Motor neuron (in vitro differentiated cells): ENCODE data around the gene CHD8. TPM values are rescaled to one million over a fixed set of nuclear protein-coding genes. Genes with fewer than 3 reads are reported as not detected.
A peak's percentile ranks its signal among the peaks of the same experiment; 100 is the strongest.

Experiments
- ATAC-seq, 8 experiments: fragments of 200-7000 bp; cut with Tn5 transposase; replicated peaks in 6 of 8; 2 replicates each; pipeline ENCODE4 v1.8.0; 2021; ENCODE audit warnings: mild to moderate bottlenecking in 8 of 8, moderate library complexity in 8 of 8
- H3K27ac ChIP-seq, 2 donors: fragments of 250-450 bp; sonication (Bioruptor Pico); 2 replicates each; pipeline ENCODE4 v1.9.0; 2021; ENCODE audit warnings: antibody characterized with exemption in 2 of 2, mild to moderate bottlenecking in 2 of 2, moderate library complexity in 1 of 2
- H3K4me1 ChIP-seq, 2 donors: fragments of 250-450 bp; sonication (Bioruptor Pico); replicated peaks in 1 of 2; 2 replicates each; pipeline ENCODE4 v1.6.1; 2021; ENCODE audit warnings: antibody characterized with exemption in 2 of 2, mild to moderate bottlenecking in 2 of 2, moderate library complexity in 1 of 2
- H3K4me3 ChIP-seq, 5 donors: fragments of 250-450 bp; sonication (Bioruptor Pico); 2 replicates each; pipeline ENCODE4 v1.9.0; 2021; ENCODE audit warnings: antibody characterized with exemption in 5 of 5, mild to moderate bottlenecking in 5 of 5, moderate library complexity in 4 of 5
- WGBS, 10 experiments: fragments of 450-650 bp; shearing (Covaris generic); methylation state at CpG; one replicate each; pipeline ENCODE4 v1.0.0; 2022; 5-methylcytosine and 5-hydroxymethylcytosine counted together
- in situ Hi-C, 9 experiments: fragments of 400-800 bp; cut with MboI; loops; one replicate each; pipeline ENCODE4 v1.15.0; 2021; ENCODE audit warnings: low sequenced_read_pairs in 9 of 9, low pct_unique_long_range_greater_than_20kb in 2 of 9; ENCODE audit not compliant: unreplicated experiment in 9 of 9
- total RNA-seq, 8 experiments: library from RNA; unstranded; fragments of 300-600 nt; gene quantifications; 2 replicates each; pipeline versions ENCODE4 v1.2.3 to v1.2.4, GENCODE V29; 2022

Gene CHD8
- total RNA-seq, 8 experiments from 2014 or later: 48.7 to 114 (median 81.1) TPM

- in situ Hi-C loops: no loop called here
- WGBS, 10 experiments: 75 to 100% (median 90%) methylated on average over 1 to 3 of the region's 5 CpGs; no CpG with 5 or more reads in 5 of the 10 experiments
- Histone ChIP-seq H3K4me3 (no peak overlapping the region), H3K4me1 (no peaks in the 10 kb centered on the region), H3K27ac (no peak overlapping the region)
- ATAC-seq: no peak
Measured at GRCh38 chr14:21419528-21419927, 36.4 kb downstream of the CHD8 start.

- in situ Hi-C loops: no loop called here
- WGBS, 10 experiments: 50 to 100% (median 94%) methylated on average over 2 to 4 of the region's 4 CpGs; no CpG with 5 or more reads in 1 of the 10 experiments
- H3K4me3 ChIP-seq: no peak overlapping the region
- no peaks in the 10 kb centered on the region for H3K4me1 ChIP-seq
- no peak overlapping the region for H3K27ac ChIP-seq
- no peak for ATAC-seq
Measured at GRCh38 chr14:21415329-21415728, 40.6 kb downstream of the CHD8 start.

DNA sequence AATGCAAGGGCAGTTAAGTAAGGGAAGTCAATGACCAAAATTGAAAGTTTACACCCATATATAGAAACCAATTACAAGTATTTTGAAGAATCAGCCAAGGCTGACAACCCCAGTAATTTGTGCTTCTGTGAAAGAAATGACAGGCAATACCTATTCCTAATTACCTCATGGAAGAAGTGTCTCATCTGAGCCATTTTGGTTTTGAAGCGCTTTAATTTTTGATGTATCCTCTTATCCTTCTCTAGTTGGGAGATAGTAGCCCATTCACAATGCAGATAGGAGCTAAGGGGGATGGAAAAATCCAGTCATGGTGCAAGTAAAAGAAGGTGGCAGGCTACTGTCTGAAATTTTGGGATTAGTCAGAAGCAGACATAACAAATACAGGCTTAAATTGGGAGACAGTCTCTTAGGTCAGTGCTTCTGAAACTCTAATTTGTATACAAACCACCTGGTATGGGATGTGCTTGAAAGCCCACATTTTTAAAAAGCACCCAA, 41.7 kb downstream of the CHD8 start:
- WGBS, 10 experiments: 93 to 100% (median 100%) methylated on average over 1 of the region's 1 CpG; no CpG with 5 or more reads in 4 of the 10 experiments
- H3K4me1 ChIP-seq: no peaks in the 10 kb centered on the region
- in situ Hi-C loops: no loop called here
- H3K27ac ChIP-seq: no peak overlapping the region
- no peak overlapping the region for H3K4me3 ChIP-seq
- no peak for ATAC-seq

DNA sequence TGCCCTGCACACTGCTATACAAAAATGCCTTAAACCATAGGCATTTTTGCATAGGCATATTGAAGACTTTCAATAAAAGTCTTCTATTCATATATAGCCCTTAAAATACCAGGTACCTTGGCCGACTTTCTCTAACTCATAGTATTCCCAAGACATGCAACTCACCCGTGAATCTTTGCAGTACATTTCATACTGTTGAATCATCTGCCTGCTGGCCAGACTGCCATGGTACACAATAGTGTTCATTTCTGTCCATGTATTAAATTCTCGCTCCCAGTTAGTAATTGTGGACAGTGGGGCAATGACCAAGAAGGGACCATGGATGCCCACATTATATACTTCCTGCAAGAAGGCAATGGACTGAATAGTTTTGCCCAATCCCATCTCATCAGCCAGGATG, 47.8 kb downstream of the CHD8 start:
- Histone ChIP-seq H3K27ac (no peak overlapping the region), H3K4me3 (no peak overlapping the region), H3K4me1 (no peaks in the 10 kb centered on the region)
- no peak for ATAC-seq
- in situ Hi-C loops: no loop called here
- WGBS, 10 experiments: 29 to 100% (median 83%) methylated on average over 1 to 3 of the region's 3 CpGs; no CpG with 5 or more reads in 2 of the 10 experiments

DNA sequence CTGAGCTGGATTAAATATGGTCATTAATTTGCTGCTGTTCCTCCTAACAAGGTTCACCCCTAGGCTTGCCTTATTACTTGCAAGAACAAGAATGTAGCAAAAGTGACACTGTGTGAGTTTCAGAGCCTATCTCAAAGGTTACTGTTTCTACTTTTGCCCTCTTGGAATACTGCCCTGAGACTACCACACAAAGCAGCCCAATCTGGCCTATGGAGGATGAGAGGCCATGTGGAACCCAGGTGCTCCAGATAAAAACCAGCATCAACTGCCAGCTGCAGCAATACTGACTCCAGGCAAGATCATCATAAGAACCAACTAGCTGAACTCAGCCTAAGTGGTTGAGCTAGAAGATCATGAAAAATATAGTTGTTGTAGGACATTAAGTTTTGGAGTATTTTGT, 49.7 kb downstream of the CHD8 start:
- Histone ChIP-seq H3K27ac (no peak overlapping the region), H3K4me3 (no peak overlapping the region), H3K4me1 (no peaks in the 10 kb centered on the region)
- ATAC-seq: no peak
- in situ Hi-C loops: no loop called here

DNA sequence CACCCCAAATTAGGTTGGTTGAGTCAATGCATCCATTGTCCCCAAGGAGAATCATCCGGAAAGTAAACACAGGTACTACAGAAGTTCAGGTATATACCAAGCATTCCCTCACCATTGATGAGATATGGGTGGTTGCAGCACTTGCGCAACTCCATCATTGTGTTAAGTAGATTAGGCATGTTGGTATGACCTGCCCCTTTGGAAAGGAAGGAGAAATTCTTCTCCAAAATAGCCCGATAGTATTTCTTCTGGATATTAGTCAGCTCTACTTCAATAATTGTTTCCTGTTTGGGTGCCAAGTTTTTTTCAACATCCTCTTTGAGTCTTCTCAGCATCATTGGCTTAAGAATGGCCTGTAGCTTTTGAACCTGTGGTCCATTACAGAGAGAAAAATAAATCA, 50.8 kb downstream of the CHD8 start:
- WGBS, 10 experiments: 14 to 100% (median 100%) methylated on average over 1 to 3 of the region's 3 CpGs; no CpG with 5 or more reads in 1 of the 10 experiments
- Histone ChIP-seq H3K4me1 (no peaks in the 10 kb centered on the region), H3K4me3 (no peak overlapping the region), H3K27ac (no peak overlapping the region)
- in situ Hi-C loops: no loop called here
- ATAC-seq: no peak

- no peaks in the 10 kb centered on the region for H3K4me1 ChIP-seq
- H3K27ac ChIP-seq: no peak overlapping the region
- no peak overlapping the region for H3K4me3 ChIP-seq
- ATAC-seq: no peak
- 89 to 100% (median 95%) methylated on average over 1 to 5 of the region's 5 CpGs; no CpG with 5 or more reads in 1 of the 10 experiments for WGBS, 10 experiments
- in situ Hi-C loops: no loop called here
Measured at GRCh38 chr14:21399311-21399870, 56.5 kb downstream of the CHD8 start.

GRCh38 chr14:21398901-21399300, 57.0 kb downstream of the CHD8 start:
- 60 to 100% (median 91%) methylated on average over 1 to 4 of the region's 4 CpGs; no CpG with 5 or more reads in 3 of the 10 experiments for WGBS, 10 experiments
- Histone ChIP-seq H3K4me3 (no peak overlapping the region), H3K4me1 (no peaks in the 10 kb centered on the region), H3K27ac (no peak overlapping the region)
- no peak for ATAC-seq
- in situ Hi-C loops: no loop called here

- 0 to 100% (median 0%) methylated on average over 1 of the region's 1 CpG for WGBS, 10 experiments
- no peak overlapping the region for H3K4me3 ChIP-seq
- H3K27ac ChIP-seq: no peak overlapping the region
- in situ Hi-C loops: no loop called here
- no peak for ATAC-seq
- H3K4me1 ChIP-seq: no peaks in the 10 kb centered on the region
Measured at GRCh38 chr14:21395450-21395849, 60.5 kb downstream of the CHD8 start.

DNA sequence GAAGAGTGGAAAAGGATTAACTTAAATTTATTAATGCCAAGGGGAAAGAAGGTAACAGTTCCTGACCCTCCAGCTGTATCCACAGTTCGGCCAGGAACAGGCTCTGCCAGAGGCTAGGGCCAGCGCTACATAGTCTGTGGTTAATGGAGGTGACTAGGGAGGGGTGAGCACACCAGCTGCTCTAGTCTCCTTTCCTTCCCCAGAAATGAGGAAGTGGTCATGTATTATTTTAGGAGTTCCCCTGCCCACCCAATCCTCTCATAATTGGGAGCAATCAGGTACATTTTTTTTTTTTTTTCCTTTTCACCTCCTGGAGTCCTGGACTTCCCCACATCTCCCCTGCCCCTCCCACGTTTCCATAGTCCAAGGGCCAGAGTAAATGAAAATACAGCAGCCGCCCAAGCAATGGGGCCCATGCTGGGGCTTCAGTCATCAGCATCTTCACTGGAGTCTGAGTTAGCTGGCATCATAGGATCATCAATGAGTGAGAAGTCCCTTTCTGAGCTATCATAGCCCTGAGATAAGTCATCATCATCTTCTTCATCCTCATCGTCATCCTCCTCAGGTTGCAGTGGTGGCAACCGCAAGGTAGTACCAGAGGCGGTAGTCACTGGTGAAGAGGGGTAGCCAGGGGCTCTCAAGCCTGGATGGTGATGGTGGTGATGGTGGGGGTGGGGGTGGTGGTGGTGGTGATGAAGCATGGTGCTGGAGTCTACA, 70.6 kb downstream of the CHD8 start:
- Histone ChIP-seq H3K4me1 (peaks cover 3 to 18% of the 10 kb centered on the region in 2 donors), H3K4me3 (no peak overlapping the region), H3K27ac (no peak overlapping the region)
- 20 to 100% (median 97%) methylated on average over 1 to 4 of the region's 7 CpGs; no CpG with 5 or more reads in 2 of the 10 experiments for WGBS, 10 experiments
- in situ Hi-C loops: no loop called here
- ATAC-seq: no peak

GRCh38 chr14:21384494-21384851, 71.5 kb downstream of the CHD8 start:
- no peak for ATAC-seq

GRCh38 chr14:21383848-21384493, 72.0 kb downstream of the CHD8 start, which contains the start of gene SUPT16H:
SUPT16H (minus strand) TSS chr14:21384019; CDS start chr14:21383927, 92 bp downstream.
- peak within 1 kb of the TSS; percentile 83 to 97 for H3K27ac ChIP-seq
- peak; percentile 89 to 97 (median 95) for ATAC-seq
- peaks cover 3 to 18% of the 10 kb centered on the region in 2 donors for H3K4me1 ChIP-seq
- WGBS, 10 experiments: 0 to 4% (median 1%) methylated on average over 8 to 31 of the region's 54 CpGs; no CpG with 5 or more reads in 1 of the 10 experiments
- in situ Hi-C loops: no loop called here
- H3K4me3 ChIP-seq: peak within 1 kb of the TSS; percentile 53 to 80 (median 57)

More at GRCh38 chr14:21384494-21384851, 71.5 kb downstream of the CHD8 start:
- in situ Hi-C loops: no loop called here
- peak overlapping the region; percentile 53 to 80 (median 57) for H3K4me3 ChIP-seq
- 0 to 4% (median 3%) methylated on average over 1 to 6 of the region's 12 CpGs; no CpG with 5 or more reads in 5 of the 10 experiments for WGBS, 10 experiments
- peaks cover 3 to 18% of the 10 kb centered on the region in 2 donors for H3K4me1 ChIP-seq
- peak overlapping the region in 1 of 2 donors; percentile 97 for H3K27ac ChIP-seq
